Lower leg skin (tissue), 4 donors: ENCODE data around the gene FKBP6. TPM values are rescaled to one million over a fixed set of nuclear protein-coding genes. Genes with fewer than 3 reads are reported as not detected.

Experiments
- DNase-seq, 2 donors: peaks; one replicate each; pipeline ENCODE4 v3.0.0-alpha.2; 2019; ENCODE audit warnings: low spot score in 2 of 2
- H3K4me3 ChIP-seq: fragments of 200-600 bp; sonication (generic); 2 replicates; pipeline ENCODE4 v1.5.1; 2017; ENCODE audit warnings: mild to moderate bottlenecking, low read depth; ENCODE audit not compliant: poor library complexity, severe bottlenecking
- POLR2A ChIP-seq, 2 donors: fragments of 450-650 bp; IDR thresholded peaks; one replicate each; pipeline ENCODE4 v1.6.1; 2016 to 2017; ENCODE audit warnings: antibody characterized with exemption in 2 of 2, mild to moderate bottlenecking in 1 of 2, moderate library complexity in 1 of 2
- WGBS, 2 donors: methylation state at CpG; one replicate each; pipeline ENCODE4 v1.1.5; 2018; 5-methylcytosine and 5-hydroxymethylcytosine counted together
- intact Hi-C: fragments of 100-400 bp; cut with DNase I; formaldehyde crosslinking; loops from one replicate; pipeline ENCODE4 v1.15.0; 2023; ENCODE audit warnings: low total_unique reads
- total RNA-seq, 4 donors: library from RNA; depleted of rRNA; stranded (reverse); fragments of >200 nt; gene quantifications; one replicate each; pipeline ENCODE4 v1.1.0, GENCODE V29; 2016
- TF ChIP-seq, protein P1 (sequence below), 3 donors: fragments of 450-650 bp; IDR thresholded peaks; one replicate each; pipeline ENCODE4 v1.5.1; 2016; ENCODE audit warnings: antibody characterized with exemption in 3 of 3, mild to moderate bottlenecking in 3 of 3, moderate library complexity in 2 of 3

FKBP6 gene
- total RNA-seq, 4 donors from 2014 or later = 0.15 TPM; not detected in 3

DNA sequence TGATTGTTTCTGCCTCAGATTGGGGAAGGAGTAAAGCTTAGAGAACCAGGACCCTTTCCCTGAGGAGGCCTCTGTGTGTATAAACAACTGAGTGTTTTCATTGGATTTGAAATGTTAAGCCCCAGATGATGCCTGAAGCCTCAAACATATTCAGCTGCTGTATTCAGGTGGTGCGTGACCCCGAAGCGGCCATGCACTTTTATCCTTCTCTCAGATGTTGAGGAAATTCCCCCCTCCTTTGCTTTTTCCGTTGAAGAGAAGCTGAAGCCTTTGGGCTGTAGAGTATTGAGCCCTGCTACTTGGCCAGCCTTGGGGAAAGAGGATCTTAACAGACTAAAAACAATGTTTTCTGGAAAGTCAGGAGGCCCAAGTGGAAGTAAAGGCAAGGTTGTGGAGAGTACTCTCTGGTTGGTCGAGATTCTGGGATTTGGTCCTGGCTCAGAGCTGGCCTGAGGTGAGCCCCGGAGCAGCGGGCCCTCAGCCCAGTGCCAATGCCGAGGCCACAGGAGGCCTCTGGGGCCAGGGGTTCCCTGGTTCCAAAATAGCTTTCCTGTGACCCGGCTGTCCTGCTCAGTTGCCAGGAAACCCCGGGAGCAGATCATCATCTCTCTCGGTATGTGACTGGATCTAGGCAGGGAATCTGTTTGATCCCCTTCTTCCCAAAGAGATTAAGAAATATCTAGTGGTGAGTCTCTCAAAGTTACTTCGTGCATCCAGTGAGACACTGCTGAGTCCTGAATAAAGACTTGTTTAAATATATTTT lies 22.5 kb downstream of the FKBP6 start:
- intact Hi-C loops = no loop called here
- H3K4me3 ChIP-seq = no peak overlapping the region
- TF ChIP-seq, protein P1, sequence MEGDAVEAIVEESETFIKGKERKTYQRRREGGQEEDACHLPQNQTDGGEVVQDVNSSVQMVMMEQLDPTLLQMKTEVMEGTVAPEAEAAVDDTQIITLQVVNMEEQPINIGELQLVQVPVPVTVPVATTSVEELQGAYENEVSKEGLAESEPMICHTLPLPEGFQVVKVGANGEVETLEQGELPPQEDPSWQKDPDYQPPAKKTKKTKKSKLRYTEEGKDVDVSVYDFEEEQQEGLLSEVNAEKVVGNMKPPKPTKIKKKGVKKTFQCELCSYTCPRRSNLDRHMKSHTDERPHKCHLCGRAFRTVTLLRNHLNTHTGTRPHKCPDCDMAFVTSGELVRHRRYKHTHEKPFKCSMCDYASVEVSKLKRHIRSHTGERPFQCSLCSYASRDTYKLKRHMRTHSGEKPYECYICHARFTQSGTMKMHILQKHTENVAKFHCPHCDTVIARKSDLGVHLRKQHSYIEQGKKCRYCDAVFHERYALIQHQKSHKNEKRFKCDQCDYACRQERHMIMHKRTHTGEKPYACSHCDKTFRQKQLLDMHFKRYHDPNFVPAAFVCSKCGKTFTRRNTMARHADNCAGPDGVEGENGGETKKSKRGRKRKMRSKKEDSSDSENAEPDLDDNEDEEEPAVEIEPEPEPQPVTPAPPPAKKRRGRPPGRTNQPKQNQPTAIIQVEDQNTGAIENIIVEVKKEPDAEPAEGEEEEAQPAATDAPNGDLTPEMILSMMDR (IDR thresholded peaks at IDR 0.05) = no peak
- TF ChIP-seq POLR2A (IDR thresholded peaks at IDR 0.05) = no peak
- DNase-seq = no peak
- WGBS, 2 donors = 64 to 67% methylated on average over 12 of the region's 12 CpGs

GRCh38 chr7:73351447-73352167 lies 23.6 kb downstream of the FKBP6 start:
- no peak overlapping the region for H3K4me3 ChIP-seq

DNA sequence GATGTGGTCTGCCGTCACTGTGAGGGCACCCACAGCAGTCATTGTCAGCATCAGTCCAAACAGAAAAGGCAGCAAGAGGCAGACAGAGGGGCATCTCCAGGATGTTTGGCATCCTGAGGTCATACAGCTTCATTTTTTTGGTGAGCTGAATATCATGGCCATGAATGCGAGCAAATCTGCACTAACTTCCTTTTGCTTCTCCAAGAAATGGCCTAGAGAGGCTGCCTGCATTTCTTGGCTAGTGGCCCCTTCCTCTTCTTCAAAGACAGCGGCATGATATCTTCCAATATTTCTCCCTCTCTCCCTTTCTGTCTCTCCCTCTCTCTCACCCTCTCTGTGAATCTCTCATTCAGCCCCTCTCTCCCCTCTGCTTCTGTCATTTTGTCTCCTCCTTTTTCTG lies 24.8 kb downstream of the FKBP6 start:
- intact Hi-C loops = no loop called here
- WGBS, 2 donors = 92 to 93% methylated on average over 3 of the region's 3 CpGs

More at GRCh38 chr7:73351447-73352167, 23.6 kb downstream of the FKBP6 start:
- intact Hi-C loops = no loop called here
- WGBS, 2 donors = 57 to 62% methylated on average over 6 of the region's 6 CpGs
- no peak for DNase-seq
- no peak for TF ChIP-seq POLR2A (IDR thresholded peaks at IDR 0.05)
- TF ChIP-seq, protein P1 (IDR thresholded peaks at IDR 0.05) = no peak

DNA sequence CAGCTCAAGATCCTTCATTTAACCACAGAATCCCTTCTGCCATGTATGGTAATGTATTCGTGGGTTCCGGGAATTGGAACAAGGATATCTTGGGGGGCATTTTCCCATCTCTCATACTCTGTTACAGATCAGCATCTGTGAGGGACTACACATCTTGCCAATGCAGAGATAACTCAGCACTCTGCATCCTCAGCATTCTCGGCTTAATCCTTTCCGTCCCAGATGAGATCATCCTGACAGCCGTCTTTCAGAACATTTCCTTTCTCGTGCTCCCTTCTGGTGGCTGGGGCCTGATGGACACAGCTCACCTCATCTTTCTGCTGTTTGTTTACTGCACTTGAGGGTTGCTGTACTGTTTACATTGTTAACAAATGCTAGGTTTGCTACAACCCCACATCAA lies 25.3 kb downstream of the FKBP6 start:
- no peak overlapping the region for H3K4me3 ChIP-seq
- DNase-seq = no peak
- TF ChIP-seq POLR2A (IDR thresholded peaks at IDR 0.05) = no peak
- TF ChIP-seq, protein P1 (IDR thresholded peaks at IDR 0.05) = no peak
- intact Hi-C loops = no loop called here
- 79 to 83% methylated on average over 6 of the region's 6 CpGs for WGBS, 2 donors

More for the DNA sequence above, 24.8 kb downstream of the FKBP6 start:
- no peak for TF ChIP-seq POLR2A (IDR thresholded peaks at IDR 0.05)
- TF ChIP-seq, protein P1 (IDR thresholded peaks at IDR 0.05) = no peak
- DNase-seq = no peak
- H3K4me3 ChIP-seq = no peak overlapping the region

DNA sequence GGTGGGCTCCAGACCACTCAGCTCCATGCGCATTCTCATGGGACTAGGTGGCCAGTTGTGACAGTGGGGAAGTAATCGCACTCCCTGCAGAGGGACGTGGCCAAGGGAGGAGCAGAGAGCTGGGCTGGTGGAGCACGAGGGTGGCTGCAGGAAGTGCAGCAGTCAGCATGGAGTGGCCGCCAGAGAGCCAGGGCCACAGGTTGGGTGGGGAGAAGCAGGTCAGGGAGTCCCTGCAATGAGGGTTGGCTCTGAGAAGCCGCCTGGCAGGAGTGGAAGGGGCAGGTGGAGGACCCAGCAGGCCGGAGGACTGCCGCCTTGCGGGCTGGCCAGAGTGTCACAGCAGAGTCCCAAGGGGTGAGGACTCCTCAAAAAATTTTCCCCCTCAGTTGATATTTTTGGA lies 26.2 kb downstream of the FKBP6 start:
- 79 to 88% methylated on average over 9 of the region's 9 CpGs for WGBS, 2 donors
- no peak overlapping the region for H3K4me3 ChIP-seq

More for the DNA sequence above, 26.2 kb downstream of the FKBP6 start:
- no peak for DNase-seq
- no peak for TF ChIP-seq POLR2A (IDR thresholded peaks at IDR 0.05)
- TF ChIP-seq, protein P1 (IDR thresholded peaks at IDR 0.05) = no peak
- intact Hi-C loops = no loop called here
